ENCODE results near the gene HORMAD2.
"Not testable (repeated sequence)": the region's sequence is repeated elsewhere in the genome, so short reads cannot be mapped to it uniquely, and the experiment has no call there.

Gene HORMAD2

DNA sequence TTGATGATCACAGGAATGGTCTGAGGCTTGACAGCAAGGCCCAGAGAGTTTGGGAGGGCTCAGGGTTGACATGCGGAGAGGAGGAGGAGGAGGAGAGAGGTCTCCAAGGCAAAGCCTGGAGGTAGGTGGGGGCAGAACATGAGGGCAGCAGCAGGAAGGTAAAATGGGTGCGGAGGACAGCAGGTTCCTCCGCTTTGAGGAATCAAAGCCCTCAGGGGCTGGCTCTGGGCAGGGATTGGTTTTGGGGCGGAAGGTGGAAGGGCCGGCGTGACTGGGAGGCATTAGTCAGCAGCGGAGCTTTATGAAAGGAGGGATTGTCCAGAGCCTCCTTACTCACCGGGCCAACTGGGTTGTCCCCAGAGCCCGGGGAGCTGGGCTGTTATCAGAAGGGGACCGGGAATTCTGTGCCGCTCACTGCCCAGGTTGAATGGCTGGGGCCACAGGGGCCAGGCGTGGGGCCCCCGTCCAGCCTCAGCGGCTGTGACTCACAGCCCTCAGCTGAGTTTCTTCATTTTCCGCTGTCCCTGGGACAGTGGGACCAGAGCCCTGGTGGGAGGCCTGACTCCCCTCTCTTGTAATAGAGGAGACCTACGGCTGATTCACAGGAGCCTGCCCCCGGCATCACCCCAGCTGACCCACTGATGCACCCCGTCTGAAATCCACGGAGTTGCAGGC is 130.1 kb downstream of the HORMAD2 start:
- DNase-seq (ENCODE audit: low spot score): peak; percentile 87

DNA sequence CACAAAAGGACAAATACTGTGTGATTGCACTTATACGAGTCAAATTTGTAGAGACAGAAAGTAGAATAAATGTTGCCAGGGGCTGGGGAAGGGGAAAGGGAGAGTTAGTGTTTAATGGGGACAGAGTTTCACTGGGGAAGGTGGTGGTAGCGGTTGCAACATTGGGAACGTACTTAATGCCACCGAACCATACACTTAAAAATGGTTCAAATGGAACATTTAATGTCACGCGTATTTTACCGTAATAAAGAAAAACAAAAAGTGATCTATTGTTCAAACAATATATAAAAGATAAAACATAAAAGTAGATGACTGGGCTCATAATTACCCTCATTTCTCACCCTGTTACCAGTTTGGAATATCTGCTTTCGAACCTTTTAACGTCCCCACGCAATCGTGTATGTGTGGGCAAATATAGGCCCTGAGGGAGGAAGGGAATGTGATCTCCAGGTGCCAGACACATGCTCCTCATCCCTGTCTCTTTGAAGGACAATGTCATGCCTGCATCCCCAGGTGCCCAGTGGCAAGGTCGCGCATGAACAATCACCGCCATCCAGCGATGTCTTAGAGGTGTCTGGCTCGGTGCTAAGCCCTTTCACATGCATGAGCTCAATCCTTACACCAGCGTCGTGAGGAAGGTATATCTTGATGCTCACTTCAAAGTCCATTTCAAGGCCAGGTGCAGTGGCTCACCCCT is 131.0 kb downstream of the HORMAD2 start:
- DNase-seq (ENCODE audit: low spot score): no peak

DNA sequence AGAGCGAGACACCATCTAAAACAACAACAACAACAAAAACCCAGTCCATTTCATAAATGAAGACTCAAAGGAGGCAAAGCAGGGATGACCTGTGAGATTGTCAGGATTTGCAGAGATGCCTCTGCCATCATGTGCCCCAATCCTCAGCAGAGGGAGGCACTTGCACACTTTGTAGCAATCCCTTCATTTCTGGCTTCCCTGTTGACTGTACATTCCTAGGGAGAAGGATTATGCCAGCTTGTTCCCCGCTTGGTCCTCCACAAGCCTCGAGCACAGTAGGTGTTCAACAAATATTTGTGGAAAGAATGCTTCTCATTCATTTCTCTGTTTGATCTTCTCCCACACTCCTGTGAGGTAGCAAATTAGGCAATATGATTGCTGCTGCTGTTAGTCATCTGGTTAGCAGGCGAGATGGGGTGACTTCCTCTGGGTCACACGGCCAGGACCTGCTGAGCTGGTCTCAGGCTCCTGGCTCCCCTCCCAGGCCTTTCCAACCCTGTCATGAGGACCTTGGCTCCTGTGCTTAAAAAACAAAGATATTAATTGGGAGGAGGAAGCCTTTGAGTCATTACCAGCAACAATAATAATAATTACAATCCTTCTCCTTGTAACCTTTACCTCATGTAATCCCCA is 132.2 kb downstream of the HORMAD2 start:
- DNase-seq (ENCODE audit: low spot score): peak; percentile 98

DNA sequence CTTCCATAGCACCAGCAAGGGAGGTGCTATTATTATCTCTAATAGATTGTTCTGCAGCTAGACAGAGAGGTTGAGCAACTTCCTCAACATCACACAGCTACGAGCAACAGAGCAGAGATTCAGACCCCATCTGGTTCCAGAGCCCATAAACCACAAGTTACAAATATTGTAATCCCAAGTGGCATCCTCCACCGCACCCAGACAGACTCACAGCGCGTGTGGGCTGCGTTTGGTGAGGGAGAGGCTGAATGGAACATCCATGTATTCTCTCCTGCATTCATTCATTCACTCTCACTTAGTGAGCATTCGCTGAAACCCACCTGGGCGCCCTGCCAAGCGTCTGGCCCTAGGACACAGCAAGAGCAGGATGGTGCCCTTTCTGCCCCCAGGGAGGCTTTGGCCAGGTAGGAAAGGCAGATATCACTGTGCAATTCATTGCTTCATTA is 132.8 kb downstream of the HORMAD2 start:
- no peak for DNase-seq (ENCODE audit: low spot score)

DNA sequence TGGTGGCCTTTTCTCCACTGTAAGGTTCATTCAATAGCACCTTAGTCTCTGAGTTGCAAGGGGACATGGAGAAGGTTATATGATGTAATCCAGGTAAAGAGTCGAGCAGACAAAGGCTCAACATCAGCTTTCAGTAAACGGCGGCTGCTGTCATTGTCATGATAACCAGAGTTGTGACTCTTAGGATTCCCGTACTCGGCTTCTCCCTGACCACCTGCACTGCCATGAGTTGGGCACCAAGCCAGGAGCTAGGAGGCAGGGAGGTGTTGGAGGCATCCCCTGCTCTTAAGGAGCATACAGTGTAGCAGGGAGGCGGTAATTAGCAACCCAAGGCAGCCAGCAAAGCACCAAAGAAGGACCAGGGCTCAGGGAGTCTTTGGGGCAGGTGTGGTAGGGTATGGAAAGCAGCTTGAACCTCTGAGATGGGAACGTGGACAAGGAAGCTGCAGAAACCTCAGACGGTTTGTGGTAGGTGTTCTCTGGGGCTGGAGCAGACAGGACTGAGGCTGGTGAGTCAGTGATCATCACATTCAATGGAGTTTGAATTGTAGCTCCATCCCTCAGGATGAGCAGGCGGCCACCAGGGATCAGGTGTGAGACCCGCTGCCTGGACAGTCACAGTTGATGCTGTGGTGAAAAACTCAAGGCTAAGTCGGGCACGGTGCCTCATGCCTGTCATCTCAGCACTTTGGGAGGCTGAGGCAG is 134.6 kb downstream of the HORMAD2 start:
- DNase-seq (ENCODE audit: low spot score): peak; percentile 79

DNA sequence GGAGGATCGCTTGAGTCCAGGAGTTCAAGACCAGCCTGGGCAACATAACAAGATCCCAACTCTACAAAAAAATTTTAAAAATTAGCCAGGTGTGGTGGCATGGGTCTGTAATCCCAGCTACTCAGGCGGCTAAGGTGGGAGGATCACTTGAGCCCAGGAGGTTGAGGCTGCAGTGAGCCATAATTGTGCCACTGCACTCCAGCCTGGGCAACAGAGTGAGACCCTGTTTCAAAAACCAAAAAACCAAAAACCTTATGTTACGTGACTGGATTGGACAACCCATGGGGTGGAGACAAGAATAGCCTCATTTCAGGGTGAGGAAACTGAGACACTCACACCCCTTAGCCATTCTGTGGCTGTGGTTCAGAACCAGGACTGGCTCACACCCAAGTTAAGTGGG is 136.0 kb downstream of the HORMAD2 start:
- not testable (repeated sequence) for DNase-seq (ENCODE audit: low spot score)

DNA sequence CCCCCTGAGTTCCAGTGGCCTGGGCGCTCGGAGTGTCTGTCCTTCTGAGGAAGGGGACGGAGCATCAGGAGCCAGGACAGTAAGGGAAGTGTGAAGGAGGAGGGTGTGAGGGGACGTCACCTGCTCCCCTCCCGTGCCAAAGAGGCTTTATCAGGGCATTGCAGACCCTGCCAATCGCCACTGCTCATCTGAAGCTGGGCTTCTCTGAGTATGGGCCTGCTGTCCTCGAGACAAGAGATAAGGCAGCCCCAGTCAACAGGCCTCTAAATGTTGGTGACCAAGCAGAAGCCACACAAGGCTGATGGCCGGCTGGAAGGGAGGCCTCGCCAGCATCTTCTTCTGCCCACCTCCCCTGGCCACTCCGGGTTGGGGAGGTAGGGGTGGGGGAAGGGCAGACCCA is 136.4 kb downstream of the HORMAD2 start:
- DNase-seq (ENCODE audit: low spot score): no peak

DNA sequence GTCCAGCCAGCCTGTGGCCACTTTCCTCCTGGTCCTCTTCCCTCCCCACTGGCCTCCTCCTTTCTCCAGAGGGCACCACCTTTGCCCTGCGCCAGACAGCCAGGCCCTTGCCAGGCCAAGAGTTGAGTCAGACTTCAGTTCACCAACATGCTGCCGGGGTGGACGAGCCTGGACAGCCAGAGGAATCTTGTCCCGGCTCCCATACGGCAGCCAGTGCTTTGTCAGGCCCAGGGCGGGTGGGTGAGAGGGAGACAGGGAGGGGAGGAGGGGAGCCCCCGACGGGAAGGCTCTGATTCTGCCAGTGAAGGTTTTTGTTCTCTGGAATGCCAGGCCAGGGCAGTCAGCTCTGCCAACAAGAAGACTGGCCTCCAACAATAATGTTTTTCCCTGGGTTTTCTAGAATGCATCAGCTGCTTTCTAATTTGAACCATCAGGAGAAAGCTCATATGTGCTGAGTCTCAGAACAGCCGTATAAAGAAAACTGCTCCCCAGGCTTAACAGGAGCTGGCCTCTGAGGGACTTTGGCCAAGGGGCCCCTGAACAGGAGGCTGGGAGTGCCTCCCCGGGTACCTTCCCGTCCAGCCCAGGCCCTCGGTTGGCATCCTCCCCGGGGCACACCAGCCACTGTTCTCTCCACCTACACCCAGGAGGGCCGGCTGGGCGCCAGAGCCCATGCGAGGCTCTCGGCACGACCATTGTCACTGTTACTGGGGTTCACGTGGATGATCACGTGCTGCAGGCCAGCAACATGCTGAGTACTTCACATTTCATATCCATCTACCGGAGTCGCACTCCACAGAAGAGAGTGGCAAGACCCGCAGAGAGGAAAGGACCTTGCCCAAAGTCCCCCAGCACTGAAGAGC is 137.7 kb downstream of the HORMAD2 start:
- DNase-seq (ENCODE audit: low spot score): peak; percentile 65

DNA sequence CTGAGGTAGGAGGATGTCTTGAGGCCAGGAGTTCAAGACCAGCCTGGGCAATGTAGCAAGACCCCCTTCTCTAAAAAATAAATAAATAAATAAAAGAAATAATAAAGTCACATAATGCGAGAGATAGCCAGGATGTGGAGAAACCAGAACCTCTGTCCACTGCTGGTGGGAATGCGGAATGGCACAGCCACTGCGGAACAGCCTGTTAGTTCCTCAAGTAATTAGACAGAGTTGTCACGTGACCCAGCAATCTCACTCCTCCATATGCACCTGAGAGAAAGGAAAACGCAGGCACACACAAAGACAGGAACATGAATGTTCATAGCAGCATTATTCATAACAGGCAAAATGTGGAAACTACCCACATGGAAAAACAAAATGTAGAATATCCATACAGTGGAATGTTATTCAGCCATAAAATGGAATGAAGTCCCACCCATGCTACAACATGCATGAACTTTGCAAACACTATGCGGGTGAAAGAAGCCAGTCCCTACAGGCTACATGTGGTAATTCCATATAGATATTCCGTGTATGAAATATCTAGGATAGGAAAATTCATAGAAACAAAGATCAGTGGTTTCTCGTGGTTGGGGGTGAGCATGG is 138.9 kb downstream of the HORMAD2 start:
- DNase-seq (ENCODE audit: low spot score): peak; percentile 49

DNA sequence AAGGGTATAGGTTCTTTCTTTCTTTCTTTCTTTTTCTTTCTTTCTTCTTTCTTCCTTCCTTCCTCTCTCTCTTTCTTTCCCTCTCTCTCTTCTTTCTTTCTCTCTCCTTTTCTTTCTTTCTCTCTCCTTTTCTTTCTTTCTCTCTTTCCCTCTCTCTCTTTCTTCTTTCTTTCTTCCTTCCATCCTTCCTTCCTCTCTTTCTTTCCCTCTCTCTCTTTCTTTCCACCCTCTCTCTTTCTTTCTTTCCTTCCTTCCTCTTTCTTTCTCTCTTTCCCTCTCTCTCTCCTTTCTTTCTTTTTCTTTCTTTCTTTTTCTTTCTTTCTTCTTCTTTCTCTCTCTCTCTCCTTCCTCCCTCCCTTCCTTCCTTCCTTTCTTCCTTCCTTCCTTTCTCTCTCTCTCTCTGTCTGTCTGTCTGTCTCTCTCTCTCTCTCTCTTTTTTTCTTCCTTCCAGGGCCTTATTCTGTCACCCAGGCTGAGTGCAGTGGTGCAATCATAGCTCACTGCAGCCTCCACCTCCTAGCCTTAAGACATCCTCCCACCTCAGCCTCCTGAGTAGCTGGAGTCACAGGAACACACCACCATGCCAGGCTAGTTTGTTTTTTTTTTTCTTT is 139.5 kb downstream of the HORMAD2 start:
- DNase-seq (ENCODE audit: low spot score): no peak

DNA sequence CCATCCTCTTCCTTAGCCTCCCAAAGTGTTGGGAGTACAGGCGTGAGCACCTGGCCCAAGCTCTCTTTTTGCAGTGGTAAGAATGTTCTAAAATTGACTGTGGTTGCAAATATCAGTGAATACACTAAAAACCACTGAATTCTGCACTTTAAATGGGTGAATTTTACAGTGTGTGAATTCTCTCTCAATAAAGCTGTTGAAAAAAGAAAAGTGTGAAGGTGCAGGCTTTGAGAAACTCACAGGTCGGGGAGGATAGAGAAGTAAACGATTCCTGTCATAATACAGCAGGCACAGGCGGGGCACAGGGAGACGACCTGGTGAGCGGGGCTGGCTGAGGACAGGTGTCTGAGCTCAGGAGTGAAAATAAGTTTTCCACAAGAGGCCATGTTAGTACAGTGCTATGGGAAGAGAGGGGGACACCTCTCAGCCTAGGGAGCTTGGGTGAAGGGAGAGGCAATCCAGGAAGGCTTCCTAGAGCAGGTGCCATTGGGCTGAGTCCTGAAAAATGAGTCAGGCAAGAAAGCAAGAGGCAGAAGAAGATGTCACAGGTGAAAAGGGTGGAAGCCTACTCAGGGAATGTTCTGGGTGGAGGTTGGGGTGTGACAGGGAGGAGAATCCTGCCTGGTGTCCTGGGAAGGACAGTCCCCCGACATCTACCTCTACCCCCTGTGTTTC is 140.2 kb downstream of the HORMAD2 start:
- no peak for DNase-seq (ENCODE audit: low spot score)

DNA sequence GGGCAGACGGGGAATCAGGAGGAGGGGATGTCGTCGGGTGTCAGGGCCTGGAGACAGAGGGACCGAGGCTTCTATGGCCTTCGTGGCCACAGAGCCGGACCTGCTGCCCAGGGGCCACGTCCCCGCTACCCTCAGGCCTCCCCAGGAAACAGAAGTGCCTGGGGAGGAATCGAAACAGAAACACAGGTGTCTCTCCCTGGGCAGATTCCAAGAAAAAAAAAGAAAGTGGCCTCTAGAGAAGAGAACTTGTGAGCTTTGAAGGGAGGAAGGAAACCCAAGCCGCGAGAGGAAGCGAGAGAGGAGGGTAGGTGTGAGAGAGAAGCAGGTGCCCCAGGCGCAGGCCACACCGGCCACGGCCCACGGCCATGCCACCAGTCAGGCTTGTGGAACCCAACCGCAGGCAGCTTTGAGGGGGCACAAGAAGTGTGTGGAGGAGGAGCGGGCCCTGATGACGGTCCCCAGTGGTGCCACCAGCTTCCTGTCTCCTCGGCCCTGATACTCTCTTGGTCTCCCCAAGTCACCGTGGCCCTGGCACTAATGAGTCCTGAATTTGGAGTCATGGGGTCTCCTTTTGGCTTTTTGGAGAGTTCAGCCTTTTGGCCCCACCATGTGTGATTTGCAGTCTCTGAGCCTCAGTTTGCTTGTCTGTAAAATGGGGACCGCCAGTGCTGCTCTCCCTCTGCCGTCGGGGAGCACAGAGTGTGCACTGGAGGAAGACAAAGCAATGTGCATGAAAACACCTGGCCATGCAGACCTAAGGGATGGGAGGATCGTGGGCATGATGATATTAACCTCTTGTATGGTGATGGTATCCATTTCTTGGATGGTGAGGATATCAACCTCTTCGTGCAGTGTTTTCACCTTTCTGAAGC is 141.1 kb downstream of the HORMAD2 start:
- DNase-seq (ENCODE audit: low spot score): no peak

DNA sequence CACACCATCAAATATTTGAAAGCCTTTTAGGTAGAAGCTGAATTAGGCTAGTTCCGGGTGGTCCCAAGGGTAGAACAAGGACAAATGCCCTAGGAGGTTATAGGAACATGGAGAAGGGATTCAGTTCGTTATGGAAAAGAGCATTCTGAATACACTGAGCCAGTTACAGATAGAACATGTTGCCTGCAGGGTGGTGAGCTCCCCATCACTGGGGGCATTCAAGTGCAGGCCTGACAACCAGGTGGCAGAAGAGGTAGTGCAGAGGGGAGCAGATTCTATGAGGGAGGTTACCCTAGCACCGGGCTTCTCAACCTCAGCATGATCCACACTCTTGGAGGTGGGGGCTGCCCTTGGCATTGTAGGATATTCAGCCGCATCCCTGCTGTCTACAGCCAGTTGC is 142.1 kb downstream of the HORMAD2 start:
- no peak for DNase-seq (ENCODE audit: low spot score)

DNA sequence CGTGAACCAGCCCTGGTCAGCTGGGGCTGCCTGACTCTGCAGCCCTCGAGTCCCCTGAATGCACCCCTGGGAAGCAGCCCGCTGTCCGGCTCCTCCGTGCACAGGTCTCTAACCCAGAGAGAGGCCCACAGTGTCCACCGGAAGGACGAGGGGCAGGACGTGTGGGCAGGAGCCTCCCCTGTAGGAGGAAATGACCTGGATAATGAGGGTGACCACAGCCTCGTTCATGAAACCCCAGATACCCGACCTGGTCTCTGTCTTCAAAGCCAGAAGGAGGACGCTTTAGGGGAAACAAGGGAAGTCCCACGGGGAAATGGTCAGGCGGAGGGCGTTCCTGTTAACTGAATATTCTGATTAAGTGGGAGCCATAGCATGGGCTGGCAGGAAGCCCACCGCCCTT is 143.0 kb downstream of the HORMAD2 start:
- no peak for DNase-seq (ENCODE audit: low spot score)

DNA sequence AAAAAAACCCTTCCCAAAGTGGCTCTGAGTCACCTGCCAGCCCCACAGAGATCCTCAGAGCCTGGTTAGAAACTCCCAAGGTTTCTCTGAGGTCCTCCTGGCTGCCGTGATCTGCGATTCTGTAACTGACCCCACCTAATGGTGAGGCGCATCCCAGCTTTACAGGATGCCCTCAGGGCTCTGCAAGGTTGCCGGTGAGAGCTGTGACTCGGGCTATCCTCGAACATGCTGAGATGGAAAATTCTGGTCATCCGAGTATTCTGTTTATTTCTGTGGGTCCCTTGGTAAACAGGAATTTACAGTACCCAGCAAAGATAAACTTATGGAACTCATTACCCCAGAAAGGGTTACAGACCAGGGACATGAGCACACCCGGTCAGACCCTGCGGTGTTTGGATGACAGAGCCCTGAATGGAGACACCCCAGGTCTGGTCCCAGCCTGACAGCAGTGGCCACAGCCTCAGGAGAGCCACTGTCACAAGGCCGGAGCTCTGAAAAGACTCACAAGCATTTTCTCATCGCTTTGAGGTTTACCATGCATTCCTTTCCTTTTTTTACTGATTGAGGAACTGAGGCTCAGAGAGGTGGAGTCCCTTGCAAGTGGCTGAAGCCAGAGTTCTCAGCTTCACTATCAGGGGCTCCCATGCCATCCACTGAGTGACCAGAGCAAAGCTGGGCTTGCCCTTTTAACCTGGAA is 144.0 kb downstream of the HORMAD2 start:
- DNase-seq (ENCODE audit: low spot score): peak; percentile 88

DNA sequence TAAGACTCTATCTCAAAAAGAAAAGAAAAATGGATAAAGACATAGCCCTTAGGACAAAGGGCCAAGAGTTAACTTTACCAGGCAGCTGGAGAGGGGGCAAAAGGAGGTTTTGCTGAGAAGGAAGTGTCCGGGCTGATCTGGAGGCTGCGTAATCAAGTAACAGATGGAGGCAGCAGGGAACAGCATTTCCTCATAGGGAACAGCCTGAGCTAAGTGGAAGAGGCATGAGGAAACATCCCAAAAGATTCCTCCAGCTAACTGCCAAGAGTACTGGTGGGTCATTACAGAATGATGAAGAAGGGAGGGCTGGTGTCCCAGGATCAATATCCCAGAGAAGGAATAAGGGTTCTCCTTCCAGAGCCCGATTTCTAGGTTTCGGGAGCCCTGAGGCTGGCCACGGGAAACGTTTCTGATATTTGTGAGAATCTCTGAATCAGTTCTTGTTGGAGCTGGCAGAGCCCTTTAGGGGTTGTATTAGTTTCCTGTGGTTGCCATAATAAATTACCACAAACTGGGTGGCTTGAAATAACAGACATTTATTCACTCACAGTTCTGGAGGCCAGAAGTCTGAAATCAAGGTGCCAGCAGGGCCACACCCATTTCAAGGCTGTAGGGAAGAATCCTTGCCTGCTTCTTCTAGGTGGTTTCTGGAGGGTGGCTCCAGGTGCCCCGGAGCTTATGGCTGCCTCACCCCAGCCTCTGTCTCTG is 145.1 kb downstream of the HORMAD2 start:
- DNase-seq (ENCODE audit: low spot score): no peak

DNA sequence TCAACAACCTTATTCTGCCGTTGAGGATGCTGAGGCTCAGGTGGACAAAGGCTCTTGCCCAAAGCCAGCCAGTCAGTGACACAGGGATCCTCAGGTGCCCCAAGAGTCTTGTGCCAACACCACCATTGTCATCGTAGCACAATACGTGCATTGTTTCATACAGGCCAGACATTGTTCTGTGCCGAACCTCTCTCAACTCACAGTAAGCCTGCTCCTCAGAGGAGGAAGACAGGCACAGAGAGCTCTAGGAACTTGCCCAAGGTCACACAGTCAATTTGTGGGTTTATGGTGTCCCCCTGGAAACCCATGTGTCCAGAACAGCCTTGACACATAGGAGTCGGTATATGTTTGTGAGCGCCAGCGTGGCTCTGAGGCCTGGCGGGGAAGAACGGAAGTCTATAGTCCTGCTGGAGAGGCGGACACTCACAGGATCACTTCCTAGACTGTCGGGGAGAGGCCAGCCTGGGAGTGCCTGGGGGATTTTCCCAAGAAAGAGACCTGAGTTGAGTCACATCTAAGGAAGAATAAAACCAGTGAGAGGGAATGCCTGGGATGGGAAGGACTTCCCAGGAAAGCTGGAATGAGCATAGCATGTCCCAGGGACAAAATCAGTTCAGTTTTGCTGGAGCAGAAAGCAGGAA is 146.0 kb downstream of the HORMAD2 start:
- peak; percentile 95 for DNase-seq (ENCODE audit: low spot score)

Measured in kidney tubule cell (primary cell).